ENCODE data around the gene COBL.

DNA sequence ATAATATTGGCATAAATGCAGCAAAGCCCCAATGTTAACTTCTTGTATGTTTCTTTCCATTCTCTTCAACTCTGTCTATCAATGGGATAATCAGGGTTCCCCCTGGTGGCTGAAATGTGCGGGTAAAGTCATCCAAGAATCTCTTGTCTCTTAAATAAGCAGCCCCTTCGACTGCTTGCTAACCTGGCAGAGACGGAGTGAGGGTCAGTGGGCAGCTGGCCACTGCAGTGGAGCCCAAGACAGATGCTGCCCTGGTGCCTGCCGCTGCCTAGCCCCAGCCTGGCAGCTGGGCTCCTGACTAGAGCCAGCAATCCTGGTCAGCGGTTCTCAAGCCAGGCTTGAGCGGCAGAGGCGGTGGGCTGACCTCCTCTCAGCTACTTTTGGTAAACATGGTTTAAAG is 248.9 kb downstream of the COBL start:
- TF ChIP-seq RAD21 (IDR thresholded peaks at IDR 0.05; ENCODE audit: low read depth) (peak; percentile 67), FOXM1 (IDR thresholded peaks at IDR 0.05; ENCODE audit: borderline replicate concordance, low read depth) (no peak)
